ENCODE data around the gene CACNB3.

Gene CACNB3

GRCh38 chr12:48817873-48818830 lies at the start of gene CACNB3:
TSS of gene CACNB3 (plus strand) at chr12:48818496. CDS start at chr12:48818930, 434 bp downstream.
- Histone ChIP-seq H3K4me3 (ENCODE audit: low read length) (peak within 1 kb of the TSS; percentile 91), H3K9me3 (ENCODE audit: insufficient read depth, low read length) (no peaks in the 10 kb centered on the region), H3K36me3 (replicated peaks; ENCODE audit: low read depth, low read length) (no peaks in the 10 kb centered on the region), H2AFZ (ENCODE audit: low read depth, low read length) (peak within 1 kb of the TSS; percentile 68; the same call in 1 of the 2 replicates), H4K20me1 (ENCODE audit: insufficient read depth, low read length) (no peaks in the 10 kb centered on the region), H3K79me2 (ENCODE audit: low read length) (no peaks in the 10 kb centered on the region), H3K9ac (ENCODE audit: low read length) (peak within 1 kb of the TSS; percentile 62), H3K27me3 (ENCODE audit: low read depth, low read length) (peaks cover 27% of the 10 kb centered on the region), H3K4me1 (ENCODE audit: low read length) (peaks cover 18% of the 10 kb centered on the region), H3K4me2 (ENCODE audit: low read length) (peak within 1 kb of the TSS; percentile 77), H3K27ac (ENCODE audit: low read length) (no peak within 1 kb of the TSS)
- no peak for TF ChIP-seq EZH2phosphoT487 (IDR thresholded peaks at IDR 0.05; ENCODE audit: low read depth)
- no peak for TF ChIP-seq CTCF (IDR thresholded peaks at IDR 0.05; ENCODE audit: low read depth, low read length)

GRCh38 chr12:48768736-48769135 lies 49.6 kb upstream of the CACNB3 start:
- no peak for TF ChIP-seq EZH2phosphoT487 (IDR thresholded peaks at IDR 0.05; ENCODE audit: low read depth)
- no peak for TF ChIP-seq CTCF (IDR thresholded peaks at IDR 0.05; ENCODE audit: low read depth, low read length)
- no peaks in the 10 kb centered on the region for H3K36me3 ChIP-seq (replicated peaks; ENCODE audit: low read depth, low read length)

GRCh38 chr12:48770756-48771155 lies 47.5 kb upstream of the CACNB3 start:
- TF ChIP-seq CTCF (IDR thresholded peaks at IDR 0.05; ENCODE audit: low read depth, low read length) (no peak), EZH2phosphoT487 (IDR thresholded peaks at IDR 0.05; ENCODE audit: low read depth) (no peak)
- Histone ChIP-seq H3K4me2 (ENCODE audit: low read length) (no peak overlapping the region), H3K27ac (ENCODE audit: low read length) (no peak overlapping the region), H3K9ac (ENCODE audit: low read length) (no peak overlapping the region), H3K79me2 (ENCODE audit: low read length) (no peaks in the 10 kb centered on the region), H3K9me3 (ENCODE audit: insufficient read depth, low read length) (no peaks in the 10 kb centered on the region), H4K20me1 (ENCODE audit: insufficient read depth, low read length) (no peaks in the 10 kb centered on the region), H2AFZ (ENCODE audit: low read depth, low read length) (no peak overlapping the region), H3K4me1 (ENCODE audit: low read length) (peaks cover 10% of the 10 kb centered on the region), H3K27me3 (ENCODE audit: low read depth, low read length) (no peaks in the 10 kb centered on the region), H3K36me3 (replicated peaks; ENCODE audit: low read depth, low read length) (no peaks in the 10 kb centered on the region), H3K4me3 (ENCODE audit: low read length) (no peak overlapping the region)

More at GRCh38 chr12:48768736-48769135, 49.6 kb upstream of the CACNB3 start:
- Histone ChIP-seq H2AFZ (ENCODE audit: low read depth, low read length) (no peak overlapping the region), H3K4me1 (ENCODE audit: low read length) (peaks cover 14% of the 10 kb centered on the region), H3K4me2 (ENCODE audit: low read length) (no peak overlapping the region), H3K27ac (ENCODE audit: low read length) (no peak overlapping the region), H3K79me2 (ENCODE audit: low read length) (no peaks in the 10 kb centered on the region), H4K20me1 (ENCODE audit: insufficient read depth, low read length) (no peaks in the 10 kb centered on the region), H3K9ac (ENCODE audit: low read length) (no peak overlapping the region), H3K27me3 (ENCODE audit: low read depth, low read length) (no peaks in the 10 kb centered on the region), H3K9me3 (ENCODE audit: insufficient read depth, low read length) (no peaks in the 10 kb centered on the region), H3K4me3 (ENCODE audit: low read length) (no peak overlapping the region)

GRCh38 chr12:48771588-48772112 lies 46.6 kb upstream of the CACNB3 start:
- Histone ChIP-seq H3K9ac (ENCODE audit: low read length) (no peak overlapping the region), H2AFZ (ENCODE audit: low read depth, low read length) (no peak overlapping the region), H3K79me2 (ENCODE audit: low read length) (no peaks in the 10 kb centered on the region), H3K36me3 (replicated peaks; ENCODE audit: low read depth, low read length) (no peaks in the 10 kb centered on the region), H3K4me2 (ENCODE audit: low read length) (no peak overlapping the region), H3K27me3 (ENCODE audit: low read depth, low read length) (no peaks in the 10 kb centered on the region), H3K9me3 (ENCODE audit: insufficient read depth, low read length) (no peaks in the 10 kb centered on the region), H3K4me1 (ENCODE audit: low read length) (peaks cover 10% of the 10 kb centered on the region), H3K27ac (ENCODE audit: low read length) (no peak overlapping the region), H4K20me1 (ENCODE audit: insufficient read depth, low read length) (no peaks in the 10 kb centered on the region), H3K4me3 (ENCODE audit: low read length) (no peak overlapping the region)
- no peak for TF ChIP-seq CTCF (IDR thresholded peaks at IDR 0.05; ENCODE audit: low read depth, low read length)
- no peak for TF ChIP-seq EZH2phosphoT487 (IDR thresholded peaks at IDR 0.05; ENCODE audit: low read depth)

Measured in OCI-LY3 (cell line).